Measurements from ENCODE around the gene SELE.

The SELE gene

DNA sequence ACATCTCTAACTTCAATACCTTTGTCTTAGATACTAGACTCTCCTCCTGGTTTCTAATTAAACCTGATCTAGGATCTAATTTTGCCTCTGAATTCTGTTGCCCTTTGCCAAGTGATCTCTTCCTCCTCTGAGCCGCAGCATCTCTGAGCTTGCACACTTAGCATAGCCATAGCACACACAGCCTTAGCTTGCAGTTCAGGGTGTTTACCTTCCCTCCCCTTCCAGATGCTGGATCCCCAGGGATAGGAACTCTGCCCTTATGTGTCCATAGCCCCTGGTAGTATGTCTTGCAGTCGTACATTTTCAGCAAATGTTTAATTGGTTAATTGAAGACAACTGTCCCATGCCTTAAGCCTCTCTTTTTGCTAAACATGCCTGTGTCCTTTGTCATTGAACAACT lies 52.7 kb downstream of the SELE start:
- no peak for DNase-seq

DNA sequence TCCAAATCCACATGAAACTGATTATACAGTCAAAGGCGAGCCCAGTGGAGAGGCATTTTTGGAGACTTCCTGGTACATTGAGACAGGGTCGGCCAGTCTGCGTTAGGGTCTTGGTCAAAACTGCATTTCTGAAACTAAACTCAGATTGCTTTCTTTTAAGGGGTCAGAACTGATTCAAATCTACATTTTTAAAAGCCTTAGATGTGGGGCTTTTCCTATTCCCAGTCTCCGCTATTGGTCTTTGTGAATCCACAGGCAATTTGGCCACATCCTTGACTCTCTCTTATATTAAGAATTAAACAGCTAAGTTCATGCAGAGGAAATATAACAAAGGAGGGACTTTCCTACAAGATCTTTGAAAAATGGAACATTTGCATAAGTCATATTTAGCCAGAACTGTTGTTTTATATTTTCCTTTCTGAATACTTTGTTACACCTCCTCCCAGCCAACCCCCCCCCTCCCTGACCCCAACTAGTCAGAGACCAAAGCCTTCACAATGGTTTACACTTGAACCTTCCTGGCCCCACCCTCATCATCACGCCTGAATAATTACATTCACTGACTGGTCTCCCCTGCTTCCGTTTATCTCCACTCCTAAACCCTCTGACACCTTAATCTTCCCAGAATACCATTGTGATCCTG lies 53.4 kb downstream of the SELE start:
- no peak for DNase-seq

DNA sequence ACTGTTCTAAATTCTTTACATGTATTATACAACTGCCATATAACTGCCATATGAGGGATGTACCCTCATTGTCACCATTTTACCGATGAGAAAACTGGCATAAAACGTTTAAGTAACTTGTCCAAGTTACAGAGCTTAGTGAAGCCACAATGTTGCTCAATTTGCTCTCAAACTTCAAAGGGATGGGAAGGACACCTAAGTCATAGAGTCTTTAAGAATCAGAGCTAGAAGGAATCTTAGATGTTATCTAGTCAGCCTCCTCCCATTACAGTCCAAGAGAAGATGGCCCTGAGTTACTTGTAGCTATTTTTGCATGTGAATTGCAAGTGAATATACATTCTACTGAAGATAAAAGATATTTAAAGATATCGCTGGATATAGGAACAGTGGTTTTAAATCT lies 54.2 kb downstream of the SELE start:
- no peak for DNase-seq

DNA sequence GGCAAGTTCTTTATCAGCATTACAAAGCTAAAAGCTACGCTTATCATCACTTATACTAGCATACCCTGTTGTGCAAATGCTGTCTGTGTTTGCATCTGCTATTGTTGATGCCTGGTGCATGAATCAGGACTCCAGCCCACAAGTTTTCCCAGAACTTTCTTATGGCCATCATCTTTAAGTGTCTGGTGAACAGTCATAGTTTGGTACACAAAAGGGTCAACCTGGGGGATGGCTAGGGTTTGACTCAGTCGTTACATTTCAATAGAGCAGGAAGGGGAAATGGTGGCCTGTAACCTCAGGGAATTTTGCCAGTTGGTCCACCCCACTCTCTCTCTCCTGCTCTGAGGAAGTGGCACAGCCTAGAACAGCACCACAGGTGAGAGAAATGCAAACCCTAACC lies 57.9 kb downstream of the SELE start:
- no peak for DNase-seq

Data from NCI-H1930 (cell line).